ENCODE data around the gene NFKBIB. TPM values are rescaled to one million over a fixed set of nuclear protein-coding genes. Genes with fewer than 3 reads are reported as not detected.

The NFKBIB gene
- total RNA-seq, 4 donors from 2014 or later = 24.1 to 39.4 (median 35.8) TPM

DNA sequence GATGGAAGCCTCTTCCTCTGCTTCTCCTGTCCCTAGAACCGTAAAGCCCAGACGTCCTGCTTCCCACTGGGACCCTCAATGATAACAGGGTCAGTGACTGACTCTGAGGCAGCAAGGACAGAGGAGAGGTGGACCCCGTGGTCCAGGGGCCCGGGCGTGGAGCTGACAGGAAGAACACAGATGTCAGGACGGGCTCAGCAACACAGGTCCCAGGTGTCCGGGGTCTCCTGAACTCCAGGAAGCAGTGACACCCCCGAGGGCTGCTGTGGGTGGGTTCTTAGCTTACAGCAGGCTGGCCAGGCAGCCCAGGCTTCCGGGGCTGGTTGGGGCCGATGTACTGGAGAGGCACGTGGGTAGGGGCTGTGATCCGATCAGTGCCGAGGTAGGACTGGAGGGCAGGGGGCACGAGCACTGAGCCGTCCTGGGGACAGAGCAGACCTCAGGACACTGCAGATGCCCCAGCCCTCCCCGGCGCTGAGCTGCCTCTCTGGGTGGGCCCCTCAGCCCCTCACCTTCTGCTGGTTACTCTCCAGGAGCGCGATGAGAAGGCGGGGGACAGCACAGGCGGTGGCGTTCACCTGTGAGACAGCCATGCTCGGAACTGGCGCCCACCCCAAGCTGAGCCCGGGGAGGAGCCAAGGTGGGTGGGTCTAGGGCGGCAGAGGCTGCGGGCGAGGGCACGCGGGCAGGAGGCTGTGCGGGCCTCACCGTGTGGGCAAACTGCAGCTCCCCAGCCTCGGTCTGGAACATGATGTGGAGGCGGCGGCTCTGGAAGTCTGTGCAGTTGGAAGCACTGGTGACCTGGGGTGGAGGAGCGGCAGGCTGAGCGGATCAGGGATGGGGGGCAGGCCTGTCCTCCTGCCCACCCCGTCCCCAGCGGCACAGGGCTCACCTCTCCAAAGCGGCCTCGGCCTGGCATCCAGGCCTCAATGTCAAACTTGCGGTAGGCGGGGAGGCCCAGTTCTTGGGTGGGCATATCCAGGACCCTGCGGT is 15.9 kb downstream of the NFKBIB start:
- Histone ChIP-seq H3K4me3 (no peak overlapping the region), H3K27me3 (peaks cover 0 to 20% (median 9%) of the 10 kb centered on the region in 4 donors), H3K27ac (replicated peaks in 1 of 4) (no peak overlapping the region), H3K9me3 (no peaks in the 10 kb centered on the region), H3K36me3 (peaks cover 0 to 19% (median 7%) of the 10 kb centered on the region in 4 donors), H3K4me1 (peaks cover 0 to 6% (median 2%) of the 10 kb centered on the region in 4 donors)
- DNase-seq (ENCODE audit: extremely low spot score) = no peak
- intact Hi-C loops (cut with DNase I) = no loop called here
- TF ChIP-seq POLR2A (IDR thresholded peaks at IDR 0.05; ENCODE audit: low read depth) = no peak
- 91% methylated on average over 38 of the region's 44 CpGs for WGBS

DNA sequence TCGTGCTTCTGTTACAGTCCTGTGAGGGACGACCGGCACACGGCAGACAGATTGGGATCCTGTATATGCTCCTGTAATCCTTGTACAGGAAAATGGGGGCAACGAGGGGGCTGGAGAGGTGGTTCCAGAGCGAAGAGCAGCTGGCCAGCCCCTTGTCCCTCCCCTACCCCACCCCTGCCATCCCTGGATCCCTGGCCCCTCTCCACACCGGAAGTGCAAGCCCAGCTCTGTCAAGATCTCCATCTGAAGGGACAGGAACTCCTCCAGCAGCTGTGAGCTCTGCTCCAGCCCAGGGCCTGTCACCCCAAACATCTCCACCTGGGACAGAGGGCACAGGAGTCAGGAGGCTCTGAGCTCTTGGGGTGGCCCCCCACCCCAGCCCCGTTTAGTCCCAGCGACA is 17.7 kb downstream of the NFKBIB start:
- intact Hi-C loops (cut with DNase I) = no loop called here
- Histone ChIP-seq H3K27me3 (peaks cover 0 to 1% (median 0%) of the 10 kb centered on the region in 4 donors), H3K36me3 (peaks cover 0 to 34% (median 21%) of the 10 kb centered on the region in 4 donors), H3K9me3 (no peaks in the 10 kb centered on the region), H3K4me1 (no peaks in the 10 kb centered on the region), H3K27ac (replicated peaks in 1 of 4) (no peak overlapping the region), H3K4me3 (no peak overlapping the region)
- WGBS = 81% methylated on average over 4 of the region's 9 CpGs
- TF ChIP-seq, protein P1, sequence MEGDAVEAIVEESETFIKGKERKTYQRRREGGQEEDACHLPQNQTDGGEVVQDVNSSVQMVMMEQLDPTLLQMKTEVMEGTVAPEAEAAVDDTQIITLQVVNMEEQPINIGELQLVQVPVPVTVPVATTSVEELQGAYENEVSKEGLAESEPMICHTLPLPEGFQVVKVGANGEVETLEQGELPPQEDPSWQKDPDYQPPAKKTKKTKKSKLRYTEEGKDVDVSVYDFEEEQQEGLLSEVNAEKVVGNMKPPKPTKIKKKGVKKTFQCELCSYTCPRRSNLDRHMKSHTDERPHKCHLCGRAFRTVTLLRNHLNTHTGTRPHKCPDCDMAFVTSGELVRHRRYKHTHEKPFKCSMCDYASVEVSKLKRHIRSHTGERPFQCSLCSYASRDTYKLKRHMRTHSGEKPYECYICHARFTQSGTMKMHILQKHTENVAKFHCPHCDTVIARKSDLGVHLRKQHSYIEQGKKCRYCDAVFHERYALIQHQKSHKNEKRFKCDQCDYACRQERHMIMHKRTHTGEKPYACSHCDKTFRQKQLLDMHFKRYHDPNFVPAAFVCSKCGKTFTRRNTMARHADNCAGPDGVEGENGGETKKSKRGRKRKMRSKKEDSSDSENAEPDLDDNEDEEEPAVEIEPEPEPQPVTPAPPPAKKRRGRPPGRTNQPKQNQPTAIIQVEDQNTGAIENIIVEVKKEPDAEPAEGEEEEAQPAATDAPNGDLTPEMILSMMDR (IDR thresholded peaks at IDR 0.05) = no peak
- TF ChIP-seq EP300 (IDR thresholded peaks at IDR 0.05) = no peak
- no peak for TF ChIP-seq POLR2AphosphoS5 (IDR thresholded peaks at IDR 0.05)
- no peak for TF ChIP-seq POLR2A (IDR thresholded peaks at IDR 0.05; ENCODE audit: low read depth)
- DNase-seq (ENCODE audit: extremely low spot score) = no peak

DNA sequence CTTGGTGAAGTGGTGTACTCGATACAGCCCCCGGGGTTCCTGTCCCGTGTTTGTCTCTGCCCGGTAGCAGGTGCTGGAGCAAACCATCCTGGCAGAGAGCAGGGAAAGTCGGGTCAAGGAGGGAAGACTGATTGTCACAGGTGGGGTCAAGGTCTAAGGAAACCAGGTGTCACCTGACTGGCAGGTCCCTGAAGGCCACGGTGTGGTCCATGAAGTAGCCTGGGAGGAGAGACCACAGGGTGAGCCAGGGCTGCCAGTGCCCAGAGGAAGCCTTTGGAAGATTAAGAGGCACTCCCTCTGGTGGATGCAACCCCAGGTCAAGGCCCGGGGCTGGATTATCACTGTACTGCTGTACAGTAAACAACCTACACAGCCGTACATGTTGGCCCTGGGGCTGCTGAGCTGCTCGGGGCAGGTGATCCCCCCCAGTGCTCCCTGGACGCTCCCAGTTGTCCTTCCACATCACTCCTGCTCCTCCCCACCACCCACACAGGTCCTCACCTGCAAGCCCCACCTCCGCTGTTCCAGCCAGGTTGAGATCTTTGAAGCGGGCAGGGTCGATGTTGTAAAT is 18.2 kb downstream of the NFKBIB start:
- H3K36me3 ChIP-seq = peaks cover 0 to 36% (median 21%) of the 10 kb centered on the region in 4 donors
- H3K4me1 ChIP-seq = no peaks in the 10 kb centered on the region
- no peak overlapping the region for H3K27ac ChIP-seq (replicated peaks in 1 of 4)
- H3K4me3 ChIP-seq = no peak overlapping the region
- no peak for TF ChIP-seq POLR2A (IDR thresholded peaks at IDR 0.05; ENCODE audit: low read depth)
- TF ChIP-seq EP300 (IDR thresholded peaks at IDR 0.05) = no peak
- TF ChIP-seq, protein P1 (IDR thresholded peaks at IDR 0.05) = no peak
- no peak for TF ChIP-seq POLR2AphosphoS5 (IDR thresholded peaks at IDR 0.05)
- no peak for DNase-seq (ENCODE audit: extremely low spot score)
- H3K9me3 ChIP-seq = no peaks in the 10 kb centered on the region
- intact Hi-C loops (cut with DNase I) = no loop called here
- no peaks in the 10 kb centered on the region for H3K27me3 ChIP-seq
- 90% methylated on average over 8 of the region's 13 CpGs for WGBS

DNA sequence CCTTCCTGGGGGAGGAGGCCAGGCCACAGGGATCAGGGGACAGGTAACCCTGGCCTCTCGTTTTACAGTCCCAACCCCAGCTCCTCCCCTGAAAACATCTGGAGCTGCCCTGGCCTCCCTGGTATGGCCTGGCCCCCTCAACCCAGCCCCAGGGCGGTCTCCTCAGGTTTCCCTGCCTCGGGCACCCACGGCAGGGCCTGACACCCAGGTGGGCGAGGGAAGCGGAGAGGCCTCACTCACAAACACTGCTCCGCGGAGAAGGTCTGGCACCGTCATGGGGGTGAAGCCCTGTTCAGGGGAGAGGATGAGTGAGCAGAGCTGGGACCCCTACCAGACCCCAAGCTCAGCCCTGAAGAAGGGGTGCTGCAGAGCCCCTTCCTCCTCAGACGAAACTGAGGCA is 18.8 kb downstream of the NFKBIB start:
- H3K36me3 ChIP-seq = peaks cover 0 to 38% (median 21%) of the 10 kb centered on the region in 4 donors
- no peak for TF ChIP-seq EP300 (IDR thresholded peaks at IDR 0.05)
- no peak for TF ChIP-seq POLR2AphosphoS5 (IDR thresholded peaks at IDR 0.05)
- TF ChIP-seq, protein P1 (IDR thresholded peaks at IDR 0.05) = no peak
- no peak for TF ChIP-seq POLR2A (IDR thresholded peaks at IDR 0.05; ENCODE audit: low read depth)
- no peaks in the 10 kb centered on the region for H3K27me3 ChIP-seq
- no peak for DNase-seq (ENCODE audit: extremely low spot score)
- WGBS = 98% methylated on average over 6 of the region's 10 CpGs
- H3K4me3 ChIP-seq = no peak overlapping the region
- H3K9me3 ChIP-seq = no peaks in the 10 kb centered on the region
- intact Hi-C loops (cut with DNase I) = no loop called here
- H3K4me1 ChIP-seq = no peaks in the 10 kb centered on the region
- no peak overlapping the region for H3K27ac ChIP-seq (replicated peaks in 1 of 4)
